Peyer's patch (tissue), 4 donors: Measurements from ENCODE around the gene SMYD3.

Experiments used
- POLR2A ChIP-seq, 2 donors: fragments of 450-650 bp; IDR thresholded peaks; one replicate each; pipeline ENCODE4 v1.5.1; 2017; ENCODE audit warnings: antibody characterized with exemption in 2 of 2, mild to moderate bottlenecking in 2 of 2, moderate library complexity in 2 of 2
- TF ChIP-seq, protein P1 (sequence below), 6 experiments: fragments of 450-650 bp in 4 of 6; fragments of 200-600 bp in 2 of 6; sonication (generic) in 1 of 6; IDR thresholded peaks; one replicate each; pipeline ENCODE4 v1.5.1; 2017 to 2019; ENCODE audit warnings: antibody characterized with exemption in 6 of 6, mild to moderate bottlenecking in 3 of 6, moderate library complexity in 1 of 6

DNA sequence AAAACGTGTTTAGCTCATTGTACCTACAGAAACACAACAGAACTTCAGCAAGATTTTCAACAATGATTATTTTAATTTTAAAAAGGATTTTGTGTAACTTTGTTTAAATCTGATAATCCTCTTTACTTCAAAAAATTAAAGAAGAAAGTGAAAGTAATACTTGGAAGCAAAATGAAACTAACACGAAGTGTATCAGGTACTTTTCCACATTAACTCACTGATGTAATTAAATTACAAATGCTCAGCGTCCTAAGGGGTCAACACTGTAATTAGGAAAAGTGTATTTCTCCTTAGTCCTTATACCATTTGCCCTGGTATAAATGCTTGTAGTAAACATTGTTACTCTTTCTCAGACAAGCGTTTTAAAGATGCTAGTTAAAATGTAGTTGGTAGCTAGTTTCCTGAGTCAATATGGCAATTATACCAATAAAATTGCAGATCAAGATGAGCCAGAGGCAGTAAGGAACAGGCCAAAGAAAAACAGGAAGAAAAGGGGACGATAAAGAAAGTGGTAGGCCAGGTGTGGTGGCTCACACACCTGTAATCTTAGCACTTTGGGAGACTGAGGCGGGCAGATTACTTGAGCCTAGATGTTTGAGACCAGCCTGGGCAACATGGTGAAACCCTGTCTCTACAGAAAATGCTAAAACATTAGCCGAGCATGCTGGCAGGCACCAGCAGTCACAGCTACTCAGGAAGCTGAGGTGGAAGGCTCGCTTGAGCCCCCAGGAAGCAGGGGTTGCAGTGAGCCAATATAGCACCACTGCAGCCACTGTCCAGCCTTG lies 553.0 kb downstream of the SMYD3 start:
- TF ChIP-seq, protein P1, sequence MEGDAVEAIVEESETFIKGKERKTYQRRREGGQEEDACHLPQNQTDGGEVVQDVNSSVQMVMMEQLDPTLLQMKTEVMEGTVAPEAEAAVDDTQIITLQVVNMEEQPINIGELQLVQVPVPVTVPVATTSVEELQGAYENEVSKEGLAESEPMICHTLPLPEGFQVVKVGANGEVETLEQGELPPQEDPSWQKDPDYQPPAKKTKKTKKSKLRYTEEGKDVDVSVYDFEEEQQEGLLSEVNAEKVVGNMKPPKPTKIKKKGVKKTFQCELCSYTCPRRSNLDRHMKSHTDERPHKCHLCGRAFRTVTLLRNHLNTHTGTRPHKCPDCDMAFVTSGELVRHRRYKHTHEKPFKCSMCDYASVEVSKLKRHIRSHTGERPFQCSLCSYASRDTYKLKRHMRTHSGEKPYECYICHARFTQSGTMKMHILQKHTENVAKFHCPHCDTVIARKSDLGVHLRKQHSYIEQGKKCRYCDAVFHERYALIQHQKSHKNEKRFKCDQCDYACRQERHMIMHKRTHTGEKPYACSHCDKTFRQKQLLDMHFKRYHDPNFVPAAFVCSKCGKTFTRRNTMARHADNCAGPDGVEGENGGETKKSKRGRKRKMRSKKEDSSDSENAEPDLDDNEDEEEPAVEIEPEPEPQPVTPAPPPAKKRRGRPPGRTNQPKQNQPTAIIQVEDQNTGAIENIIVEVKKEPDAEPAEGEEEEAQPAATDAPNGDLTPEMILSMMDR (IDR thresholded peaks at IDR 0.05): no peak
- no peak for TF ChIP-seq POLR2A (IDR thresholded peaks at IDR 0.05)
